DOHH2 (cell line): ENCODE measurements around the gene ARMC9.

ENCODE experiments used
- H3F3A ChIP-seq: fragments of 200-600 bp; sonication (generic), shearing (Covaris generic); 2 replicates; pipeline ENCODE4 v1.6.0; 2016; ENCODE audit warnings: antibody characterized with exemption, mild to moderate bottlenecking; ENCODE audit not compliant: control insufficient read depth, insufficient read depth
- H3K27ac ChIP-seq: fragments of 200-600 bp; sonication (generic); 2 replicates; pipeline ENCODE4 v1.5.1; 2014; ENCODE audit warnings: low read depth, mild to moderate bottlenecking, low read length, moderate library complexity
- H3K27me3 ChIP-seq: fragments of 200-600 bp; sonication (generic); 2 replicates; pipeline ENCODE4 v1.6.1; 2014; ENCODE audit warnings: mild to moderate bottlenecking, low read length, mixed read lengths; ENCODE audit not compliant: control insufficient read depth
- H3K36me3 ChIP-seq: fragments of 200-600 bp; sonication (generic); 2 replicates; pipeline ENCODE4 v1.6.1; 2014; ENCODE audit warnings: mild to moderate bottlenecking, low read length, moderate library complexity, mixed read lengths; ENCODE audit not compliant: control insufficient read depth
- H3K4me1 ChIP-seq: fragments of 200-600 bp; sonication (generic); 2 replicates; pipeline ENCODE4 v1.6.1; 2014; ENCODE audit warnings: mild to moderate bottlenecking, low read length, mixed read lengths; ENCODE audit not compliant: control insufficient read depth
- H3K4me2 ChIP-seq: fragments of 200-600 bp; sonication (generic); 2 replicates; pipeline ENCODE4 v1.6.0; 2014; ENCODE audit warnings: mild to moderate bottlenecking, low read length, moderate library complexity
- H3K4me3 ChIP-seq: fragments of 200-600 bp; sonication (generic); 2 replicates; pipeline ENCODE4 v1.5.1; 2014; ENCODE audit warnings: mild to moderate bottlenecking, low read length, mixed read lengths
- H3K79me2 ChIP-seq: fragments of 200-600 bp; sonication (generic); 2 replicates; pipeline ENCODE4 v1.6.1; 2014; ENCODE audit warnings: mild to moderate bottlenecking, low read length, mixed read lengths; ENCODE audit not compliant: control insufficient read depth
- H3K9me2 ChIP-seq: fragments of 200-600 bp; sonication (generic); replicated peaks from 2 replicates; pipeline ENCODE4 v1.6.1; 2014; ENCODE audit warnings: mild to moderate bottlenecking, low read length, mixed read lengths; ENCODE audit not compliant: control insufficient read depth
- H3K9me3 ChIP-seq: fragments of 200-600 bp; sonication (generic); 2 replicates; pipeline ENCODE4 v1.6.1; 2014; ENCODE audit warnings: antibody characterized with exemption, low read length, mixed read lengths; ENCODE audit not compliant: control insufficient read depth, insufficient read depth
- H4K20me1 ChIP-seq: fragments of 200-600 bp; sonication (generic); 2 replicates; pipeline ENCODE4 v1.6.0; 2014; ENCODE audit warnings: low read depth, mild to moderate bottlenecking, antibody characterized with exemption, low read length, moderate library complexity; ENCODE audit not compliant: control insufficient read depth, insufficient read depth
- EZH2phosphoT487 ChIP-seq: fragments of 200-600 bp; sonication (generic); IDR thresholded peaks from 2 replicates; pipeline ENCODE4 v1.6.1; 2017; ENCODE audit warnings: borderline replicate concordance, mild to moderate bottlenecking, antibody characterized with exemption, low read length, moderate library complexity, mixed read lengths
- TF ChIP-seq, protein P1 (sequence below): fragments of 200-600 bp; sonication (generic); IDR thresholded peaks from one replicate; pipeline ENCODE4 v1.5.1; 2014; ENCODE audit warnings: antibody characterized with exemption, mild to moderate bottlenecking, low read depth, low read length; ENCODE audit not compliant: poor library complexity, severe bottlenecking

Gene ARMC9

DNA sequence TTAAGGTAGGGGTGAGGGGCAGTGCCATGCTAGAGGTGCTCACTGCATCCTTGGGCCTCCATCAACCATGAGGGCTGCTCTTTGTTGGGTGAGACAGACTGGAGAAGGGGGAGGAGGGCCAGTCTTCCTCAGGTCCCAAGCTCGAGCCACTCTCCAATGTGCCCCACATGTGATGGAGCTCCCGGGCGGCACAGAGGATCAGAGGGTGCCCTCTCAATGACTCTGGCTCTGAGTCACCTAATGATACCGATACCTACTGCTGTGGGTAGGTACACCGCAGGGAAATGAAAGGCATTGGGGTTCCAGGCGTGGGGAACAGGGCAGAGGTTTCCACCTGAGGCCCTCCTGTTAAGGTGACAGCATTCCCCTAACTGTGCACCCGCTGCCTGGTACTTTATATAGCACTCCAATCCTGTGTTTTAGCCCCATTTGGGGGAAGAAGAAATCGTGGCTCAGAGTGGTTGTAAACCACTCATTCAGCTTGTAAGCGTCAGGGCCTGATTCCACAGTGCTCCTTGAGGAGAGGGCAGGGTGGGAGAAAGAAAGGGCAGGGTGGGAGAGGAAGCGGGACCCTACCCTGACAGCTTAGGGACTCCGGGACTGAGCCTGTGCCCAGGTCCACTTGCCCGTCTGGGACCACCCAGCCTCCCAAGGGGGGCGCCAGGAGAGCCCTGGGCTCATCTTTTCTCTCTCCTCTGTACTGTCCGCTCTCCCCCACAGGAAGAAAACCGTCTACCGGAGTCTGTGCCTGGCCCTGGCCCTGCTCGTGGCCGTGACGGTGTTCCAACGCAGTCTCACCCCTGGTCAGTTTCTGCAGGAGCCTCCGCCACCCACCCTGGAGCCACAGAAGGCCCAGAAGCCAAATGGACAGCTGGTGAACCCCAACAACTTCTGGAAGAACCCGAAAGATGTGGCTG, 198.8 kb downstream of the ARMC9 start:
- no peaks in the 10 kb centered on the region for H3K9me3 ChIP-seq
- no peaks in the 10 kb centered on the region for H3K27me3 ChIP-seq
- peaks cover 21% of the 10 kb centered on the region for H3K79me2 ChIP-seq
- no peaks in the 10 kb centered on the region for H3K9me2 ChIP-seq
- peaks cover 11% of the 10 kb centered on the region; the same call in 1 of the 2 replicates for H3K36me3 ChIP-seq
- no peaks in the 10 kb centered on the region for H4K20me1 ChIP-seq
- TF ChIP-seq, protein P1, sequence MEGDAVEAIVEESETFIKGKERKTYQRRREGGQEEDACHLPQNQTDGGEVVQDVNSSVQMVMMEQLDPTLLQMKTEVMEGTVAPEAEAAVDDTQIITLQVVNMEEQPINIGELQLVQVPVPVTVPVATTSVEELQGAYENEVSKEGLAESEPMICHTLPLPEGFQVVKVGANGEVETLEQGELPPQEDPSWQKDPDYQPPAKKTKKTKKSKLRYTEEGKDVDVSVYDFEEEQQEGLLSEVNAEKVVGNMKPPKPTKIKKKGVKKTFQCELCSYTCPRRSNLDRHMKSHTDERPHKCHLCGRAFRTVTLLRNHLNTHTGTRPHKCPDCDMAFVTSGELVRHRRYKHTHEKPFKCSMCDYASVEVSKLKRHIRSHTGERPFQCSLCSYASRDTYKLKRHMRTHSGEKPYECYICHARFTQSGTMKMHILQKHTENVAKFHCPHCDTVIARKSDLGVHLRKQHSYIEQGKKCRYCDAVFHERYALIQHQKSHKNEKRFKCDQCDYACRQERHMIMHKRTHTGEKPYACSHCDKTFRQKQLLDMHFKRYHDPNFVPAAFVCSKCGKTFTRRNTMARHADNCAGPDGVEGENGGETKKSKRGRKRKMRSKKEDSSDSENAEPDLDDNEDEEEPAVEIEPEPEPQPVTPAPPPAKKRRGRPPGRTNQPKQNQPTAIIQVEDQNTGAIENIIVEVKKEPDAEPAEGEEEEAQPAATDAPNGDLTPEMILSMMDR, result no peak
- no peak for TF ChIP-seq EZH2phosphoT487
- peak overlapping the region; percentile 78 for H3K4me2 ChIP-seq
- H3K4me3 ChIP-seq, result peak overlapping the region; percentile 80
- peaks cover 14% of the 10 kb centered on the region for H3F3A ChIP-seq
- no peak overlapping the region for H3K27ac ChIP-seq
- peaks cover 36% of the 10 kb centered on the region for H3K4me1 ChIP-seq

DNA sequence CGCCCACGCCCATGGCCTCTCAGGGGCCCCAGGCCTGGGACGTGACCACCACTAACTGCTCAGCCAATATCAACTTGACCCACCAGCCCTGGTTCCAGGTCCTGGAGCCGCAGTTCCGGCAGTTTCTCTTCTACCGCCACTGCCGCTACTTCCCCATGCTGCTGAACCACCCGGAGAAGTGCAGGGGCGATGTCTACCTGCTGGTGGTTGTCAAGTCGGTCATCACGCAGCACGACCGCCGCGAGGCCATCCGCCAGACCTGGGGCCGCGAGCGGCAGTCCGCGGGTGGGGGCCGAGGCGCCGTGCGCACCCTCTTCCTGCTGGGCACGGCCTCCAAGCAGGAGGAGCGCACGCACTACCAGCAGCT, 199.5 kb downstream of the ARMC9 start:
- Histone ChIP-seq H3F3A (peaks cover 10% of the 10 kb centered on the region), H4K20me1 (no peaks in the 10 kb centered on the region), H3K4me1 (peaks cover 30% of the 10 kb centered on the region), H3K4me3 (no peak overlapping the region), H3K9me3 (no peaks in the 10 kb centered on the region), H3K36me3 (peaks cover 11% of the 10 kb centered on the region; the same call in 1 of the 2 replicates), H3K79me2 (peaks cover 21% of the 10 kb centered on the region), H3K4me2 (no peak overlapping the region), H3K27ac (no peak overlapping the region), H3K27me3 (no peaks in the 10 kb centered on the region), H3K9me2 (no peaks in the 10 kb centered on the region)
- TF ChIP-seq, protein P1, result no peak
- no peak for TF ChIP-seq EZH2phosphoT487

GRCh38 chr2:231398585-231398984, 200.2 kb downstream of the ARMC9 start:
- no peak for TF ChIP-seq EZH2phosphoT487
- TF ChIP-seq, protein P1, result no peak
- no peaks in the 10 kb centered on the region for H3K27me3 ChIP-seq
- no peaks in the 10 kb centered on the region for H3K9me3 ChIP-seq
- peaks cover 21% of the 10 kb centered on the region for H3K79me2 ChIP-seq
- H3K4me3 ChIP-seq, result no peak overlapping the region
- peaks cover 24% of the 10 kb centered on the region for H3K4me1 ChIP-seq
- no peak overlapping the region for H3K4me2 ChIP-seq
- H3K27ac ChIP-seq, result no peak overlapping the region
- peaks cover 11% of the 10 kb centered on the region; the same call in 1 of the 2 replicates for H3K36me3 ChIP-seq
- H3K9me2 ChIP-seq, result no peaks in the 10 kb centered on the region
- H4K20me1 ChIP-seq, result no peaks in the 10 kb centered on the region
- peaks cover 10% of the 10 kb centered on the region for H3F3A ChIP-seq
